Spleen (tissue), 11 donors: ENCODE measurements around the gene NSD1. TPM values are rescaled to one million over a fixed set of nuclear protein-coding genes. Genes with fewer than 3 reads are reported as not detected.
A peak's percentile ranks its signal among the peaks of the same experiment; 100 is the strongest.

Experiments
- DNase-seq: peaks from one replicate; pipeline ENCODE4 v3.0.0-alpha.2; 2020
- H3K27ac ChIP-seq, 8 donors: fragments of 200-600 bp; sonication (generic) in 7 of 8; 1 replicate in 4 of 8; 2 replicates in 4 of 8; pipeline versions ENCODE4 v1.5.0 to v1.8.0; 2016 to 2021; ENCODE audit warnings: inconsistent platforms in 4 of 8, mild to moderate bottlenecking in 4 of 8, moderate library complexity in 1 of 8
- H3K27me3 ChIP-seq, 7 donors: fragments of 200-600 bp; sonication (generic) in 6 of 7; replicated peaks in 1 of 7; 1 replicate in 4 of 7; 2 replicates in 3 of 7; pipeline versions ENCODE4 v1.5.0 to v1.8.0; 2016 to 2021; ENCODE audit warnings: inconsistent platforms in 3 of 7, mild to moderate bottlenecking in 1 of 7
- H3K36me3 ChIP-seq, 6 donors: fragments of 200-600 bp; sonication (generic) in 5 of 6; 1 replicate in 4 of 6; 2 replicates in 2 of 6; pipeline versions ENCODE4 v1.5.0 to v1.8.0; 2016 to 2021; ENCODE audit warnings: inconsistent platforms in 2 of 6
- H3K4me1 ChIP-seq, 6 donors: fragments of 200-600 bp; sonication (generic) in 5 of 6; 1 replicate in 3 of 6; 2 replicates in 3 of 6; pipeline versions ENCODE4 v1.5.0 to v1.8.0; 2016 to 2021; ENCODE audit warnings: inconsistent platforms in 3 of 6
- H3K4me3 ChIP-seq, 8 donors: fragments of 200-600 bp; sonication (generic) in 7 of 8; 1 replicate in 4 of 8; 2 replicates in 4 of 8; pipeline versions ENCODE4 v1.5.0 to v1.8.0; 2016 to 2021; ENCODE audit warnings: inconsistent platforms in 4 of 8, mild to moderate bottlenecking in 4 of 8, moderate library complexity in 2 of 8
- H3K9me3 ChIP-seq, 8 donors: fragments of 200-600 bp; sonication (generic) in 7 of 8; 1 replicate in 4 of 8; 2 replicates in 4 of 8; pipeline versions ENCODE4 v1.5.0 to v1.8.0; 2016 to 2021; ENCODE audit warnings: inconsistent platforms in 4 of 8
- POLR2A ChIP-seq, 3 donors: fragments of 450-650 bp; IDR thresholded peaks; one replicate each; pipeline ENCODE4 v1.5.1; 2017; ENCODE audit warnings: antibody characterized with exemption in 3 of 3, mild to moderate bottlenecking in 1 of 3
- POLR2AphosphoS5 ChIP-seq, 3 donors: sonication (generic); formaldehyde crosslinking; IDR thresholded peaks; one replicate each; pipeline ENCODE4 v1.5.1; 2017; ENCODE audit warnings: antibody characterized with exemption in 3 of 3
- WGBS, 5 donors: extraction: QIAGEN DNeasy Blood & Tissue Kit in 3 of 5; methylation state at CpG; one replicate each; pipeline versions ENCODE4 v1.1.5 to v1.1.7; 2013 to 2018; 5-methylcytosine and 5-hydroxymethylcytosine counted together
- intact Hi-C: fragments of 100-400 bp; cut with DNase I; formaldehyde crosslinking; loops from one replicate; pipeline ENCODE4 v1.15.0; 2023; ENCODE audit warnings: low total_unique reads
- polyA plus RNA-seq, 3 donors: library from polyadenylated mRNA; stranded (reverse); fragments of 200-250 nt; gene quantifications; one replicate each; pipeline ENCODE4 v1.2.1, GENCODE V29; 2013
- total RNA-seq, 7 donors: library from RNA; depleted of rRNA in 3 of 7; stranded (reverse); fragments of >200 nt in 3 of 7; fragmentation: NEBNext Ultra II Directional in 4 of 7; extraction: Animal tissue kit (Norgen Biotek cat#: 25700) in 4 of 7; gene quantifications; one replicate each; pipeline versions ENCODE4 v1.1.0 to v1.2.1, GENCODE V29; 2016 to 2021
- TF ChIP-seq, protein P1 (sequence below), 11 experiments: fragments of 200-600 bp in 7 of 11; fragments of 450-650 bp in 4 of 11; sonication (generic) in 4 of 11; IDR thresholded peaks in 8 of 11; conservative IDR thresholded peaks in 3 of 11; 1 replicate in 7 of 11; 2 replicates in 4 of 11; pipeline versions ENCODE4 v1.4.0 to v1.8.0; 2016 to 2021; ENCODE audit warnings: antibody characterized with exemption in 11 of 11, inconsistent platforms in 4 of 11, mild to moderate bottlenecking in 1 of 11
- donor health status: healthy with polysubstance abuse.
- donor health status: DM: no; HTN: no; CAD: no; lungs with moderate emphysema.
- donor health status: DM: no; HTN: no; CAD: no.
- donor health status: Bipolar disorder and iron deficiency.
- donor health status: healthy.
- donor health status: DM: no; HTN: no; CAD: no.
- donor health status: DM: yes; HTN: yes; CAD: no.

NSD1 gene
- total and polyA plus RNA-seq, 10 donors, result 4.1 to 130 (median 69.1) TPM

DNA sequence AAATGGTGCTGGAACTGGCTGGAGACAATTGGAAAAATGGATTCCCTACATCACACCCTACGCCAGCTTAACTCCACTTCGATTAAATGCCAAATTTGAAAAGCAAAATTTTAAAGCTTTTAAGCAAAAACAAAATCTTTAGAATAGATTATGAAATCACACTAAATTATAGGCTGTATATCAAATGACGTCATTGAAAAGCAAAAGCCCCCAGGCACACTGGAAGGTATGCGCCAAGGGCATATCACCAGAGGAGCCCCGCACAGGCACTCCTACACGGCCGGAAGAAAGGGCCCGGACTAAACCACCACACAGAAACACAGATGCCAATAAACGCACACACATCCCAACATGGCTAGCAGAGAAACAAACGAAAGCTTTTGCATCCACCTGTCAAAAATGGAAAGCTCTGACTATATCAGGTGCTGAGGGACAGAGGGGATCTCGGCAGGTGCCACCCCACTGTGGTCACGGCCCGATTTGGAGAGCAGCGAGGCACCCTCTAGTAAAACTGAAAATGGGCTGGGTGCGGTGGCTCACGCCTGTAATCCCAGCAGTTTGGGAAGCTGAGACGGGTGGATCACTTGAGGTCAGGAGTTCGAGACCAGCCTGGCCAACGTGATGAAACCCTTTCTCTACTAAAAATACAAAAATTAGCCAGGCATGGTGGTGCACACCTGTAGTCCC is 195.1 kb downstream of the NSD1 start:
- DNase-seq, result no peak
- TF ChIP-seq POLR2AphosphoS5 (IDR thresholded peaks at IDR 0.05) (no peak), POLR2A (IDR thresholded peaks at IDR 0.05) (no peak)
- TF ChIP-seq, protein P1, sequence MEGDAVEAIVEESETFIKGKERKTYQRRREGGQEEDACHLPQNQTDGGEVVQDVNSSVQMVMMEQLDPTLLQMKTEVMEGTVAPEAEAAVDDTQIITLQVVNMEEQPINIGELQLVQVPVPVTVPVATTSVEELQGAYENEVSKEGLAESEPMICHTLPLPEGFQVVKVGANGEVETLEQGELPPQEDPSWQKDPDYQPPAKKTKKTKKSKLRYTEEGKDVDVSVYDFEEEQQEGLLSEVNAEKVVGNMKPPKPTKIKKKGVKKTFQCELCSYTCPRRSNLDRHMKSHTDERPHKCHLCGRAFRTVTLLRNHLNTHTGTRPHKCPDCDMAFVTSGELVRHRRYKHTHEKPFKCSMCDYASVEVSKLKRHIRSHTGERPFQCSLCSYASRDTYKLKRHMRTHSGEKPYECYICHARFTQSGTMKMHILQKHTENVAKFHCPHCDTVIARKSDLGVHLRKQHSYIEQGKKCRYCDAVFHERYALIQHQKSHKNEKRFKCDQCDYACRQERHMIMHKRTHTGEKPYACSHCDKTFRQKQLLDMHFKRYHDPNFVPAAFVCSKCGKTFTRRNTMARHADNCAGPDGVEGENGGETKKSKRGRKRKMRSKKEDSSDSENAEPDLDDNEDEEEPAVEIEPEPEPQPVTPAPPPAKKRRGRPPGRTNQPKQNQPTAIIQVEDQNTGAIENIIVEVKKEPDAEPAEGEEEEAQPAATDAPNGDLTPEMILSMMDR (IDR thresholded peaks at IDR 0.05 in 8 of 11, conservative IDR thresholded peaks at IDR 0.05 in 3 of 11), result no peak
- intact Hi-C loops, result no loop called here
- Histone ChIP-seq H3K4me3 (no peak overlapping the region), H3K27me3 (no peaks in the 10 kb centered on the region), H3K4me1 (peaks cover 0 to 61% (median 28%) of the 10 kb centered on the region in 6 donors), H3K27ac (peak overlapping the region in 5 of 8 donors; percentile 53 to 79 (median 56)), H3K9me3 (no peaks in the 10 kb centered on the region), H3K36me3 (peaks cover 0 to 75% (median 36%) of the 10 kb centered on the region in 6 donors)
- WGBS, 5 donors, result 82 to 94% (median 88%) methylated on average over 19 of the region's 19 CpGs

DNA sequence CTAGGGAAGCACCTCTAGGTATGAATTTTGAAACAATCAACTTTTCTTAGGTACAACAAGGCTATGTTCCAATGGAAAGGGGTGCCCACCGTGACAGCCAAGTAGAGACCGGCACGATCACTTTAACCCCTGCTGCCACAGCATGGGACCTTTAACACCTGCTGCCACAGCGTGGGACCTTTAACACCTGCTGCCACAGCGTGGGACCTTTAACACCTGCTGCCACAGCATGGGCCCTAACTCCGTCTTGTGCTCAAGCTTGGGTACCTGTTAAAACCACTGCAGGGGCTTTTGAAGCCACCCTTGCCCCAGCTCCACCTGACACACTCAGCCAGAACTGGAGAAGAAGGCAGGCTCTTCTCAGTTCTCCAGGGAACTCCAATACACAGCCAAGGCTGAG is 196.3 kb downstream of the NSD1 start:
- Histone ChIP-seq H3K4me3 (no peak overlapping the region), H3K4me1 (peaks cover 0 to 60% (median 28%) of the 10 kb centered on the region in 6 donors), H3K27me3 (no peaks in the 10 kb centered on the region), H3K27ac (peak overlapping the region in 1 of 8 donors; percentile 71), H3K36me3 (peaks cover 0 to 80% (median 46%) of the 10 kb centered on the region in 6 donors), H3K9me3 (no peaks in the 10 kb centered on the region)
- TF ChIP-seq POLR2AphosphoS5 (IDR thresholded peaks at IDR 0.05) (peak in 1 of 3 donors; percentile 8), POLR2A (IDR thresholded peaks at IDR 0.05) (no peak)
- TF ChIP-seq, protein P1 (IDR thresholded peaks at IDR 0.05 in 8 of 11, conservative IDR thresholded peaks at IDR 0.05 in 3 of 11), result no peak
- DNase-seq, result peak; percentile 42
- 79 to 90% (median 86%) methylated on average over 6 of the region's 6 CpGs for WGBS, 5 donors
- intact Hi-C loops, result no loop called here

DNA sequence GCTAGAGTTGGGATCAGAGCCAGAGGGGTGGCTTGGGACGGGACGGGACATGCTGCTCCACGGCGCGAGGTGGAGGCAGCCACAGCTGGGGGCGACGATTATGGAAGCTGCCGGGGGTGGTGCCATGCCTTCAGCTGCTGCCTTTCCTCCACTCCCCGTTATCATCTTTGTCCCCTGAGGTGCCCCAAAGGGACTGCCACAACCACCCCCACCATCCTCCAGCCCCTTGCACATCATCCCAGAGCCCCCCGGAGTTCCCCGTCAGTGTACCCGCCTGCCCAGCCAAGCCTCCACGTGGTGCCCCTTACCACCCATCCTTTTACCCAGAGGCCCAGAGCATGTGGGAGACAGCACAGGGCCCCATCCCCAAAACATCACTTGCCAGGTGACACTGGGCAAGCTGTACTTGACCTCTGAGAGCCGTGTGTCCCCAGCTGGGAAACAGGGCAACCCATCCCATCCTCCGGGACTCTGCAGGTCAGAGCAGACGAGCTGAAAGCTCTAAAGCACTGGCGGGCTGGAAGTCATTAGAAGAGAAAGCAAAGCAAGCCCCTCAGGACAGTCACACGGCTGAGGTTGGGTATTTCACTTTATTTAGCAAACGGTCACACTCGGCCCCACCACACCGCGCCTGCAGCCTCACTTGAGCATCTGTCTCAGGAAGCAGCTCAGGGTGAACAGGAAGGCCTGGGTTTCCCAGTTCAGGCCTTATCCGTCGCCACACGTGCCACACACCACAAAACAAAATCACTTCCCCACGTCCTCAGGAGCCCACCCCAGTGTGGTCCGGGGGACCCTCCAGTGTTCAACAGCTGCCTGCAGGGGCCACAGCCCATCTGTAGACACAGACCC is 197.6 kb downstream of the NSD1 start:
- H3K36me3 ChIP-seq, result peaks cover 0 to 93% (median 60%) of the 10 kb centered on the region in 6 donors
- H3K27me3 ChIP-seq, result no peaks in the 10 kb centered on the region
- H3K9me3 ChIP-seq, result no peaks in the 10 kb centered on the region
- H3K4me1 ChIP-seq, result peaks cover 0 to 61% (median 28%) of the 10 kb centered on the region in 6 donors
- 45 to 57% (median 50%) methylated on average over 26 to 27 of the region's 27 CpGs for WGBS, 5 donors
- TF ChIP-seq, protein P1 (IDR thresholded peaks at IDR 0.05 in 8 of 11, conservative IDR thresholded peaks at IDR 0.05 in 3 of 11), result no peak
- TF ChIP-seq POLR2AphosphoS5 (IDR thresholded peaks at IDR 0.05) (peak; percentile 44 to 65 (median 52)), POLR2A (IDR thresholded peaks at IDR 0.05) (no peak)
- H3K27ac ChIP-seq, result peak overlapping the region in 4 of 8 donors; percentile 1 to 71 (median 36)
- peak; percentile 79 for DNase-seq
- peak overlapping the region in 1 of 8 donors; percentile 1 for H3K4me3 ChIP-seq
- intact Hi-C loops, result no loop called here
